Lower leg skin (tissue), 4 donors: ENCODE measurements around the gene ACSL6. TPM values are rescaled to one million over a fixed set of nuclear protein-coding genes. Genes with fewer than 3 reads are reported as not detected.

Experiments
- DNase-seq, 2 donors: peaks; one replicate each; pipeline ENCODE4 v3.0.0-alpha.2; 2019; ENCODE audit warnings: low spot score in 2 of 2
- H3K4me3 ChIP-seq: fragments of 200-600 bp; sonication (generic); 2 replicates; pipeline ENCODE4 v1.5.1; 2017; ENCODE audit warnings: mild to moderate bottlenecking, low read depth; ENCODE audit not compliant: poor library complexity, severe bottlenecking
- POLR2A ChIP-seq, 2 donors: fragments of 450-650 bp; IDR thresholded peaks; one replicate each; pipeline ENCODE4 v1.6.1; 2016 to 2017; ENCODE audit warnings: antibody characterized with exemption in 2 of 2, mild to moderate bottlenecking in 1 of 2, moderate library complexity in 1 of 2
- WGBS, 2 donors: methylation state at CpG; one replicate each; pipeline ENCODE4 v1.1.5; 2018; 5-methylcytosine and 5-hydroxymethylcytosine counted together
- intact Hi-C: fragments of 100-400 bp; cut with DNase I; formaldehyde crosslinking; loops from one replicate; pipeline ENCODE4 v1.15.0; 2023; ENCODE audit warnings: low total_unique reads
- total RNA-seq, 4 donors: library from RNA; depleted of rRNA; stranded (reverse); fragments of >200 nt; gene quantifications; one replicate each; pipeline ENCODE4 v1.1.0, GENCODE V29; 2016
- TF ChIP-seq, protein P1 (sequence below), 3 donors: fragments of 450-650 bp; IDR thresholded peaks; one replicate each; pipeline ENCODE4 v1.5.1; 2016; ENCODE audit warnings: antibody characterized with exemption in 3 of 3, mild to moderate bottlenecking in 3 of 3, moderate library complexity in 2 of 3

ACSL6 gene, protein sequence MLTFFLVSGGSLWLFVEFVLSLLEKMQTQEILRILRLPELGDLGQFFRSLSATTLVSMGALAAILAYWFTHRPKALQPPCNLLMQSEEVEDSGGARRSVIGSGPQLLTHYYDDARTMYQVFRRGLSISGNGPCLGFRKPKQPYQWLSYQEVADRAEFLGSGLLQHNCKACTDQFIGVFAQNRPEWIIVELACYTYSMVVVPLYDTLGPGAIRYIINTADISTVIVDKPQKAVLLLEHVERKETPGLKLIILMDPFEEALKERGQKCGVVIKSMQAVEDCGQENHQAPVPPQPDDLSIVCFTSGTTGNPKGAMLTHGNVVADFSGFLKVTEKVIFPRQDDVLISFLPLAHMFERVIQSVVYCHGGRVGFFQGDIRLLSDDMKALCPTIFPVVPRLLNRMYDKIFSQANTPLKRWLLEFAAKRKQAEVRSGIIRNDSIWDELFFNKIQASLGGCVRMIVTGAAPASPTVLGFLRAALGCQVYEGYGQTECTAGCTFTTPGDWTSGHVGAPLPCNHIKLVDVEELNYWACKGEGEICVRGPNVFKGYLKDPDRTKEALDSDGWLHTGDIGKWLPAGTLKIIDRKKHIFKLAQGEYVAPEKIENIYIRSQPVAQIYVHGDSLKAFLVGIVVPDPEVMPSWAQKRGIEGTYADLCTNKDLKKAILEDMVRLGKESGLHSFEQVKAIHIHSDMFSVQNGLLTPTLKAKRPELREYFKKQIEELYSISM
- total RNA-seq = under 1 TPM in 3 of 4 donors, not detected in 1; 0.27 to 0.59 (median 0.32) TPM

- TF ChIP-seq, protein P1, sequence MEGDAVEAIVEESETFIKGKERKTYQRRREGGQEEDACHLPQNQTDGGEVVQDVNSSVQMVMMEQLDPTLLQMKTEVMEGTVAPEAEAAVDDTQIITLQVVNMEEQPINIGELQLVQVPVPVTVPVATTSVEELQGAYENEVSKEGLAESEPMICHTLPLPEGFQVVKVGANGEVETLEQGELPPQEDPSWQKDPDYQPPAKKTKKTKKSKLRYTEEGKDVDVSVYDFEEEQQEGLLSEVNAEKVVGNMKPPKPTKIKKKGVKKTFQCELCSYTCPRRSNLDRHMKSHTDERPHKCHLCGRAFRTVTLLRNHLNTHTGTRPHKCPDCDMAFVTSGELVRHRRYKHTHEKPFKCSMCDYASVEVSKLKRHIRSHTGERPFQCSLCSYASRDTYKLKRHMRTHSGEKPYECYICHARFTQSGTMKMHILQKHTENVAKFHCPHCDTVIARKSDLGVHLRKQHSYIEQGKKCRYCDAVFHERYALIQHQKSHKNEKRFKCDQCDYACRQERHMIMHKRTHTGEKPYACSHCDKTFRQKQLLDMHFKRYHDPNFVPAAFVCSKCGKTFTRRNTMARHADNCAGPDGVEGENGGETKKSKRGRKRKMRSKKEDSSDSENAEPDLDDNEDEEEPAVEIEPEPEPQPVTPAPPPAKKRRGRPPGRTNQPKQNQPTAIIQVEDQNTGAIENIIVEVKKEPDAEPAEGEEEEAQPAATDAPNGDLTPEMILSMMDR (IDR thresholded peaks at IDR 0.05) = no peak
- no peak for TF ChIP-seq POLR2A (IDR thresholded peaks at IDR 0.05)
- peak within 1 kb of the TSS; percentile 23 for H3K4me3 ChIP-seq
- DNase-seq = peak in 1 of 2 donors; percentile 83
- intact Hi-C loops = no loop called here
- WGBS, 2 donors = 0 to 21% methylated on average over 3 to 16 of the region's 63 CpGs
These were observed at the start of gene ACSL6 for GRCh38 chr5:132011622-132012343. ACSL6 (minus strand) TSS chr5:132011658; CDS start chr5:132011553, 105 bp downstream.

GRCh38 chr5:132060501-132061161, 49.2 kb upstream of the ACSL6 start, which contains the start of gene IL3:
IL3 (plus strand) TSS chr5:132060655; CDS start chr5:132060707, 52 bp downstream.
- peak in 1 of 2 donors; percentile 75 for DNase-seq
- H3K4me3 ChIP-seq = no peak within 1 kb of the TSS
- intact Hi-C loops = loop anchor here (10.0 kb wide), 1 partner anchor 304 kb away; the partner anchor contains the start of gene SLC22A5
- WGBS, 2 donors = 90 to 91% methylated on average over 16 of the region's 16 CpGs
- TF ChIP-seq POLR2A (IDR thresholded peaks at IDR 0.05) = no peak
- TF ChIP-seq, protein P1 (IDR thresholded peaks at IDR 0.05) = no peak

GRCh38 chr5:132059696-132060500, 48.4 kb upstream of the ACSL6 start:
- TF ChIP-seq, protein P1 (IDR thresholded peaks at IDR 0.05) = no peak
- no peak for TF ChIP-seq POLR2A (IDR thresholded peaks at IDR 0.05)
- 89% methylated on average over 13 of the region's 13 CpGs for WGBS, 2 donors
- intact Hi-C loops = loop anchor here (10.0 kb wide), 1 partner anchor 305 kb away; the partner anchor contains the start of gene SLC22A5
- H3K4me3 ChIP-seq = no peak overlapping the region
- peak in 1 of 2 donors; percentile 68 for DNase-seq

GRCh38 chr5:132059043-132059695, 47.7 kb upstream of the ACSL6 start:
- 86 to 88% methylated on average over 8 to 9 of the region's 9 CpGs for WGBS, 2 donors
- DNase-seq = peak; percentile 11 to 83
- H3K4me3 ChIP-seq = no peak overlapping the region
- intact Hi-C loops = no loop called here
- TF ChIP-seq, protein P1 (IDR thresholded peaks at IDR 0.05) = no peak
- TF ChIP-seq POLR2A (IDR thresholded peaks at IDR 0.05) = no peak
